BLaER1 (cell line): ENCODE data around the gene XYLT1.

ENCODE experiments used
- H3K27ac ChIP-seq: shearing (Covaris generic); formaldehyde crosslinking; 2 replicates; pipeline ENCODE4 v1.8.1; 2022
- H3K27me3 ChIP-seq: shearing (Covaris generic); formaldehyde crosslinking; 2 replicates; pipeline ENCODE4 v1.8.1; 2022
- H3K36me3 ChIP-seq: shearing (Covaris generic); formaldehyde crosslinking; 2 replicates; pipeline ENCODE4 v1.8.1; 2022
- H3K4me1 ChIP-seq: shearing (Covaris generic); formaldehyde crosslinking; 2 replicates; pipeline ENCODE4 v1.8.1; 2022
- H3K4me2 ChIP-seq: shearing (Covaris generic); formaldehyde crosslinking; 2 replicates; pipeline ENCODE4 v1.8.1; 2022
- H3K4me3 ChIP-seq: shearing (Covaris generic); formaldehyde crosslinking; 2 replicates; pipeline ENCODE4 v1.8.1; 2022
- H3K9ac ChIP-seq: shearing (Covaris generic); formaldehyde crosslinking; 2 replicates; pipeline ENCODE4 v1.8.1; 2022
- H3K9me3 ChIP-seq: shearing (Covaris generic); formaldehyde crosslinking; 2 replicates; pipeline ENCODE4 v1.8.1; 2022
- H4K20me1 ChIP-seq: shearing (Covaris generic); formaldehyde crosslinking; 2 replicates; pipeline ENCODE4 v1.8.1; 2022
- Cebpa-rat ChIP-seq: shearing (Covaris generic); IDR thresholded peaks from 2 replicates; pipeline ENCODE4 v1.8.1; 2022

The XYLT1 gene

GRCh38 chr16:17271687-17272086 is 199.1 kb downstream of the XYLT1 start:
- H3K4me1 ChIP-seq, result peaks cover 77% of the 10 kb centered on the region
- no peaks in the 10 kb centered on the region for H3K9me3 ChIP-seq
- no peaks in the 10 kb centered on the region for H3K27me3 ChIP-seq
- peaks cover 75% of the 10 kb centered on the region for H4K20me1 ChIP-seq
- peaks cover 20% of the 10 kb centered on the region for H3K36me3 ChIP-seq
- peak overlapping the region; percentile 70 for H3K27ac ChIP-seq
- TF ChIP-seq Cebpa-rat, result no peak
- peak overlapping the region; percentile 15; the same call in 1 of the 2 replicates for H3K9ac ChIP-seq
- peak overlapping the region; percentile 56 for H3K4me2 ChIP-seq
- no peak overlapping the region for H3K4me3 ChIP-seq

DNA sequence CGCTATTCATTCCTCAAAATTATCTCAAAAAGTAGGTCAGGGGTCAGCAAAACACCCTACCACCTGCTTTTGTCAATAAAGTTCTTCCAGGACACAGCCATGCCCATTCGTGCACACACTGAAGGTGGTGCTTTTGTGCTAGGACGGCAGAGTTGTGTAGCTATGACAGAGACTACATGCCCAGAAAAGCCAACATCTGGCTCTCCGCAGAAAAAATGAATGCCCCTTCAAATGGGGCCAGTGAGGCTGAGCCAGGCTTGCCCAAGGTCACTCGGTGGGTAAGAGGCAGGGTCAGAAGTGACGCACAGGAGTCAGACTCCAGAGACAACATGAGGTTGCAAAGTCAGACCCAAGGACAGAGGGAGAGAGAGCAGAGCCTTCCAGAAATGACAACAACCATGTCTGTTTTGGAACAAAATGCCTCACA is 200.1 kb downstream of the XYLT1 start:
- peak overlapping the region; percentile 70 for H3K27ac ChIP-seq
- peak overlapping the region; percentile 15 for H3K9ac ChIP-seq
- peaks cover 27% of the 10 kb centered on the region for H3K36me3 ChIP-seq
- H3K4me3 ChIP-seq, result no peak overlapping the region
- peaks cover 70% of the 10 kb centered on the region for H3K4me1 ChIP-seq
- TF ChIP-seq Cebpa-rat, result no peak
- H3K27me3 ChIP-seq, result no peaks in the 10 kb centered on the region
- H4K20me1 ChIP-seq, result peaks cover 75% of the 10 kb centered on the region
- peak overlapping the region; percentile 56 for H3K4me2 ChIP-seq
- H3K9me3 ChIP-seq, result no peaks in the 10 kb centered on the region

- peaks cover 27% of the 10 kb centered on the region for H3K36me3 ChIP-seq
- H3K4me1 ChIP-seq, result peaks cover 64% of the 10 kb centered on the region
- peak overlapping the region; percentile 56 for H3K4me2 ChIP-seq
- H3K4me3 ChIP-seq, result no peak overlapping the region
- no peaks in the 10 kb centered on the region for H3K9me3 ChIP-seq
- no peak for TF ChIP-seq Cebpa-rat
- H3K27ac ChIP-seq, result peak overlapping the region; percentile 70
- H4K20me1 ChIP-seq, result peaks cover 75% of the 10 kb centered on the region
- no peak overlapping the region for H3K9ac ChIP-seq
- no peaks in the 10 kb centered on the region for H3K27me3 ChIP-seq
Observed at GRCh38 chr16:17270111-17270510, 200.6 kb downstream of the XYLT1 start.

- peaks cover 75% of the 10 kb centered on the region for H4K20me1 ChIP-seq
- no peaks in the 10 kb centered on the region for H3K9me3 ChIP-seq
- no peak for TF ChIP-seq Cebpa-rat
- H3K4me3 ChIP-seq, result no peak overlapping the region
- H3K4me2 ChIP-seq, result no peak overlapping the region
- peaks cover 58% of the 10 kb centered on the region for H3K4me1 ChIP-seq
- peaks cover 27% of the 10 kb centered on the region for H3K36me3 ChIP-seq
- H3K27ac ChIP-seq, result no peak overlapping the region
- no peaks in the 10 kb centered on the region for H3K27me3 ChIP-seq
- H3K9ac ChIP-seq, result no peak overlapping the region
Observed at GRCh38 chr16:17269439-17269838, 201.3 kb downstream of the XYLT1 start.

DNA sequence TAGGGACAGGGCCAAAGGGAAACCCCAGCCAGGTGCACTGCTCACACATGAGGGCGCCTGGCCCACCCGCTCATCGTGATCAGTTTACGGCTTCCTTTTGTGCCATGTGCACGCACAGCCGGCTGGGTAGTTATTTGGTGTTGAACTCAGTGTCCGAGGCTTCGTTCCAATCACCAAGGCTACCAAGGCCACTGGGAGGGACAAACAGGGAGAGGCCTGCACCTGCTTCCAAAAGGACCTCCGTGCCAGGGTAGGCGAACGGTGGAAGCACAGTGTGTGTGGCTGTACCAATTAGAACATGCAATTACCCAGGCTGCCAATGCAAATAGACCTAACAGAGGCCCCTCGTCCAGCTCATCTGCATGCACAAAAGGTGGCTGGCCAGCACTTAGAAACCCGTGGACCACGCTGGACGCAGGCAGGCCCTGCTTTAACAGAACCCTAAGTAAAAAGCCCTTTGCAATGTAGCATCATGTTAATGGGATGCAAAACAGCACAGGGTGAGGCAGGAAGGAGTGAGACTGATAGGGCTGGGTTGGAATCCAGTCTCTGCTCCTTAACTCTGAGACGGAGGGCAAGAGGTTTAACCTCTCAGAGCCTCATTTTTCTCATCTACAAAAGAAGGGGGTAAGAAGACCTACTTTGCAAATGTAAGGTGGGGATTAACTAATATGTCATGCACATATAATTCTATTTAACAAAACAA is 204.0 kb downstream of the XYLT1 start:
- Histone ChIP-seq H3K4me2 (peak overlapping the region; percentile 6; the same call in 1 of the 2 replicates), H3K9ac (no peak overlapping the region), H3K27ac (peak overlapping the region; percentile 38; the same call in 1 of the 2 replicates), H3K4me3 (no peak overlapping the region), H3K4me1 (peaks cover 54% of the 10 kb centered on the region), H3K9me3 (no peaks in the 10 kb centered on the region), H3K27me3 (no peaks in the 10 kb centered on the region), H3K36me3 (peaks cover 11% of the 10 kb centered on the region; the same call in 1 of the 2 replicates), H4K20me1 (peaks cover 77% of the 10 kb centered on the region)
- no peak for TF ChIP-seq Cebpa-rat

DNA sequence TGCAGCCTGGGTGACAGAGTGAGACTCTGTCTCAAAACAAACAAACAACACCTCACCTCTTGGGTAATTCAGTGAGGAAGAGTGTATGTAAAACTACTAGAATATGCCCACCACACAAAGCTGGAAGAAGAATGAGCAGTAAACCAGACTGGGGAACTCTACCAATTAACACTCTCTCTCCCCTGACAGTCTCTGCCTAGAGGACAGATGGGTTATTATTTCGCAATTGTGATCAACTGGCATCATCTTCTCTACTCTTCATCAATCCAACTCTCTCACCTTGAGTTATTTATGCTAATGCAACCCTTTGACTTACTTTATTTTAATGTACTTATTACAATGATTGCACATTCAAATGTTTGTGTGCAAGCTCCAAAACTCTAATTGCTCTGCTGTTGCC is 205.6 kb downstream of the XYLT1 start:
- Histone ChIP-seq H3K9me3 (no peaks in the 10 kb centered on the region), H3K4me1 (peaks cover 54% of the 10 kb centered on the region), H3K27ac (no peak overlapping the region), H3K36me3 (peaks cover 11% of the 10 kb centered on the region; the same call in 1 of the 2 replicates), H3K27me3 (no peaks in the 10 kb centered on the region), H3K4me2 (no peak overlapping the region), H3K4me3 (no peak overlapping the region), H3K9ac (no peak overlapping the region), H4K20me1 (peaks cover 77% of the 10 kb centered on the region)
- TF ChIP-seq Cebpa-rat, result peak; percentile 61; the same call in 1 of the 2 replicates

GRCh38 chr16:17261197-17261858 is 209.4 kb downstream of the XYLT1 start:
- no peak overlapping the region for H3K4me2 ChIP-seq
- no peak overlapping the region for H3K4me3 ChIP-seq
- H3K36me3 ChIP-seq, result peaks cover 34% of the 10 kb centered on the region
- no peaks in the 10 kb centered on the region for H3K27me3 ChIP-seq
- TF ChIP-seq Cebpa-rat, result no peak
- H4K20me1 ChIP-seq, result peaks cover 100% of the 10 kb centered on the region
- no peak overlapping the region for H3K9ac ChIP-seq
- H3K9me3 ChIP-seq, result no peaks in the 10 kb centered on the region
- no peak overlapping the region for H3K27ac ChIP-seq
- peaks cover 52% of the 10 kb centered on the region for H3K4me1 ChIP-seq

DNA sequence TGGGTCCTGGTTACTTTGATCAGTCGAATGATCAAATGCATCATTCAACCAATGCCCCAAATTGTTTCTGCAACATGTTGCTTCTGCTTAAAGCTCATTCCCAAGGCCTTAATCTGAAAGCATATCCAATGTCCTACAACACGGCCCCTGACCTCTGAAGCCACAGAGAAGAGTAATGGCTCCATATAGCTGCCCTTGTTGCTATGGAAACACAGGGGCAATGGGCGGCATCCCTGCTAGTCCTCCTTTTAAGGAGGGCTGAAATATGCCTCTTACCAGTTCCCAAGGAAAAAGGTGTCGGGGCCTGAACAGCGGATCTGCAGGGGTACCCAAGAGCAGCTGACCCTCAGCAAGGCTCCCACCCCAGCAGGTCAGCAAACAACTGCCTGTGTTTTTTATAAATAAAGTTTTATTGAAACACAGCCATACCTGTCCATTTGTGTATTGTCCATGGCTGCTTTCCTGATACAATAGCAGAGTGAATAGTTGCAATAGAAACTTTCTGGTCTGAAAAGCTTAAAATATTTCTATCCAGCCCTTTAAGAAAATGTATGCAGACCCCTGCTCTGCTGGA is 210.4 kb downstream of the XYLT1 start:
- TF ChIP-seq Cebpa-rat, result no peak
- Histone ChIP-seq H3K36me3 (peaks cover 40% of the 10 kb centered on the region), H3K4me3 (no peak overlapping the region), H4K20me1 (peaks cover 100% of the 10 kb centered on the region), H3K9ac (no peak overlapping the region), H3K4me1 (peaks cover 61% of the 10 kb centered on the region), H3K27me3 (no peaks in the 10 kb centered on the region), H3K27ac (no peak overlapping the region), H3K9me3 (no peaks in the 10 kb centered on the region), H3K4me2 (peak overlapping the region; percentile 64)

DNA sequence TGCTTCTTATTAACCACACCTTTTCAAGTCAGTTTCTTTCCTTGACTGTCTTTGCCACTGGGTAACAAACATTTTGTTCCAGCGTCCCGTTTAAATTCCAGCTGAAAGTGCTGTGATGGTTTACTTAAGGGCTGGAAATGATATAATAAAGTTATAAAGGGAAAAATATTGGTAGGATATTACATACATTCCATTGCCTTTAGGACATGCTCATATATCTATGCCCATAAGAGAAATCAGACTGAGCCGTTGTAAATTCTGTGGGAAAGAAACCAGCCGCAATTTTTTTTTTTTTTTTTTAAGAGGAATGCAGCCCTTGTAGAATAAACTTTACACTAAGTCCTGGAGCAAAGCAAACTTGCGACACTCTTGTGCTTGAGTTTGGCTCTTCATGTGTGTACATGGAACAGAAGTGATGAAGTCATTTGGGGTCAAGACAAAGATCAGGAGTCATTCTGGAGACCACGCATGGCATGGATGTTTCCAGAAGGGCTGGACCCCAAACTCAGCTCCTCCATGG is 210.9 kb downstream of the XYLT1 start:
- Histone ChIP-seq H3K27ac (no peak overlapping the region), H3K4me3 (no peak overlapping the region), H3K27me3 (no peaks in the 10 kb centered on the region), H3K4me2 (peak overlapping the region; percentile 64), H4K20me1 (peaks cover 100% of the 10 kb centered on the region), H3K9ac (peak overlapping the region; percentile 46; the same call in 1 of the 2 replicates), H3K9me3 (no peaks in the 10 kb centered on the region), H3K36me3 (peaks cover 44% of the 10 kb centered on the region), H3K4me1 (peaks cover 67% of the 10 kb centered on the region)
- no peak for TF ChIP-seq Cebpa-rat
